ENCODE measurements around the gene CPSF4. TPM values are rescaled to one million over a fixed set of nuclear protein-coding genes. Genes with fewer than 3 reads are reported as not detected.

The CPSF4 gene
- polyA plus RNA-seq (2013, experiment 1 of 2; ENCODE audit: insufficient read length): 28.4 TPM
- 16.8 TPM for polyA plus RNA-seq (2013, experiment 2 of 2; ENCODE audit: insufficient read length)

- peak; percentile 96 for DNase-seq
Observed at GRCh38 chr7:99438573-99439480, at the start of gene CPSF4, which contains the start of gene PTCD1. Gene CPSF4 (plus strand): TSS chr7:99438943. CDS start chr7:99439083, 140 bp downstream. Gene PTCD1 (minus strand): TSS chr7:99438798. CDS start chr7:99435242, 3,556 bp downstream.

- DNase-seq: no peak
Observed at GRCh38 chr7:99389772-99390171, 49.0 kb upstream of the CPSF4 start.

GRCh38 chr7:99390941-99391602 is 47.7 kb upstream of the CPSF4 start:
- peak; percentile 18 for DNase-seq

- DNase-seq: no peak
Observed at GRCh38 chr7:99392046-99392445, 46.7 kb upstream of the CPSF4 start.

- peak; percentile 42 for DNase-seq
Observed at GRCh38 chr7:99392659-99393354, 45.9 kb upstream of the CPSF4 start.

- no peak for DNase-seq
Observed at GRCh38 chr7:99393355-99394187, 45.2 kb upstream of the CPSF4 start.

GRCh38 chr7:99394188-99394502 is 44.6 kb upstream of the CPSF4 start:
- no peak for DNase-seq

- no peak for DNase-seq
Observed at GRCh38 chr7:99395616-99396327, 43.0 kb upstream of the CPSF4 start.

- DNase-seq: no peak
Observed at GRCh38 chr7:99396418-99397296, 42.1 kb upstream of the CPSF4 start.

GRCh38 chr7:99397297-99397983 is 41.3 kb upstream of the CPSF4 start:
- no peak for DNase-seq

GRCh38 chr7:99398891-99399445 is 39.8 kb upstream of the CPSF4 start:
- no peak for DNase-seq

GRCh38 chr7:99399597-99399996 is 39.1 kb upstream of the CPSF4 start:
- no peak for DNase-seq

- no peak for DNase-seq
Observed at GRCh38 chr7:99402854-99403253, 35.9 kb upstream of the CPSF4 start.

- DNase-seq: no peak
Observed at GRCh38 chr7:99403764-99404163, 35.0 kb upstream of the CPSF4 start.

- no peak for DNase-seq
Observed at GRCh38 chr7:99404235-99404976, 34.3 kb upstream of the CPSF4 start.

GRCh38 chr7:99404977-99405320 is 33.8 kb upstream of the CPSF4 start:
- DNase-seq: no peak

- DNase-seq: no peak
Observed at GRCh38 chr7:99406557-99406956, 32.2 kb upstream of the CPSF4 start.

- peak; percentile 74 for DNase-seq
Observed at GRCh38 chr7:99407872-99408378, 30.8 kb upstream of the CPSF4 start.
